IPS-18c (cell line): Measurements from ENCODE around the gene CCDC106.

Experiments
- H3K4me3 ChIP-seq: 2 replicates; pipeline ENCODE4 v1.7.0; 2013; ENCODE audit warnings: low read depth, mild to moderate bottlenecking, low read length, moderate library complexity; ENCODE audit not compliant: insufficient read depth
- H3K9me3 ChIP-seq: one replicate; pipeline ENCODE4 v1.6.1; 2013; ENCODE audit warnings: mild to moderate bottlenecking, low read length, moderate library complexity; ENCODE audit not compliant: control insufficient read depth, insufficient read depth

Gene CCDC106

GRCh38 chr19:55654868-55655647 lies 7.0 kb downstream of the CCDC106 start, which contains the start of gene U2AF2:
U2AF2 (plus strand) TSS chr19:55655035; CDS start chr19:55655105, 70 bp downstream.
- Histone ChIP-seq H3K4me3 (peak within 1 kb of the TSS; percentile 97), H3K9me3 (peaks cover 2% of the 10 kb centered on the region)

GRCh38 chr19:55655648-55656040 lies 7.6 kb downstream of the CCDC106 start:
- peaks cover 2% of the 10 kb centered on the region for H3K9me3 ChIP-seq
- H3K4me3 ChIP-seq, result peak overlapping the region; percentile 97

DNA sequence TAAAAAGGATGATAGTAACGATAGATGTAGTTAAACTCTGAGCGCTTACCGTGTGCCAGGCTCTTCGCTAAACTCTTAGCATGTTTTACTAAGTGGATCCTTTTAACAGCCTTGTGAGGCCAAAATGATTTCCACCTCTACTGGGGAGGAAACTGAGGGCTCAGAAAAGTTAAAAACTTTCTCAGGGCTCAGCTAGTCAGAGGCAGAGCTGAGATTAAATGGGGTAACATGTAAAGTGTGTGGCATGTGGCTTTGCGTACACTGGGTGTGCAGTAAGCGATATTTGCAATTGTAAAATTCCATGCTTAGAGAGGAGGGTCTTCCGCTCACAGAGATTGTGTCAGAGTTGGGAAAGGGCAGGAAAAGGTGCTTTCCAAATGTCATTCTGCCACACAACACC lies 8.5 kb downstream of the CCDC106 start:
- Histone ChIP-seq H3K9me3 (peaks cover 2% of the 10 kb centered on the region), H3K4me3 (peak overlapping the region; percentile 97)

DNA sequence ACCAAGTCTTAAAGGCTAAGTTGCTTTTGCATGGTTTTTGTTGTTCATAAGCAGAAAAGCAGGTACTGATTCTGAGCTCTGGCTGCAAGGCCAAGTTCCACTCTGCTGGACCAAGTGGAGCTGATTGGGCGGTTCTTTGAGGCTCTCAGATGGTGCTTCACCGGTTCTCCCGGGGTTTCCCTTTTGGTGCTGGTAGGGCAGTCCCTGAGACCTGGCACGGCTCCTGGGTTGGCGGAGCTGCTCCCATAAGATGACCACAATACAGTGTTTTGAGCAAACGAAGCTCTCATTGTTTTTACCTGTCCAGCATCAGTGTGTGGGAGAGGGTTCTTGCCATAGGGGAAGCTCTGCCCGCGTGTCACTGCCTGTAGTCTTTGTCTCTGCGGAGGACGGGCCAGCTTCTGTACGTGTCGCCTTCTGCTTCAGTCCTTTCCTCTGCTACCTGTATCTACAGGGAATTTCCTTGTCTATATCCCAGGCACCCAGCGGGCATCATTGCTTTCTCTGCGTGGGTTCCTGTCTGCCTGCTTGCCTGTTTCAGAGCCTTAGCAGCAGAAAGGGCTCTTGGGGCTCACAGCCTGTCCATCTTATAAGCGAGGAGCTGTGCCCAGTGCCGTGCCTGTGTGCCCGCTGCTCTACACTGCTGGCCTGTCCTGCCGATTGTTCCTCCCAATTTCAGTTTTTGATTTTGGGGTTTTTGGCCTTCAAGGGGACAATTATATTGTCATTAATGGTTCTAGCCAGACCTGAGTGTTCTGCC lies 9.2 kb downstream of the CCDC106 start:
- Histone ChIP-seq H3K9me3 (peaks cover 2% of the 10 kb centered on the region), H3K4me3 (peak overlapping the region; percentile 5; the same call in 1 of the 2 replicates)

- Histone ChIP-seq H3K9me3 (peaks cover 2% of the 10 kb centered on the region), H3K4me3 (no peak overlapping the region)
Observed at GRCh38 chr19:55658846-55659459, 10.9 kb downstream of the CCDC106 start.

- no peak overlapping the region for H3K4me3 ChIP-seq
- peaks cover 2% of the 10 kb centered on the region for H3K9me3 ChIP-seq
Observed at GRCh38 chr19:55659822-55660221, 11.8 kb downstream of the CCDC106 start.

DNA sequence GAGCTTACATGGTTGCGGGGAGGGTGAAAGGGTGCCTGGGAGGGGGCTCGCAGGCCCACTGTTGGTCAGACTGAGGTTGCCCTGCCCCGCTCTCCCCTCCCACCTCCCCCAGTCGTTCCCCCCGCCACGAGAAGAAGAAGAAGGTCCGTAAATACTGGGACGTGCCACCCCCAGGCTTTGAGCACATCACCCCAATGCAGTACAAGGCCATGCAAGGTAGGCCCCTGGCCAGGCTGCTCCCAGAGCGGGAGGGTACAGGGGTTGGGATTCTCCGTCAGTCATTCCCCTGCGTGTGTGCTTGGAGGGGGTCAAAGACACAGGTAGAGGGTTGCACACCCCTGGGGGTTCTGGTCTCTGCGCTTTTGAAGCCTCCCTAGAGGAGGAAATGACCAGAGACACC lies 12.4 kb downstream of the CCDC106 start:
- Histone ChIP-seq H3K9me3 (peaks cover 2% of the 10 kb centered on the region), H3K4me3 (no peak overlapping the region)

DNA sequence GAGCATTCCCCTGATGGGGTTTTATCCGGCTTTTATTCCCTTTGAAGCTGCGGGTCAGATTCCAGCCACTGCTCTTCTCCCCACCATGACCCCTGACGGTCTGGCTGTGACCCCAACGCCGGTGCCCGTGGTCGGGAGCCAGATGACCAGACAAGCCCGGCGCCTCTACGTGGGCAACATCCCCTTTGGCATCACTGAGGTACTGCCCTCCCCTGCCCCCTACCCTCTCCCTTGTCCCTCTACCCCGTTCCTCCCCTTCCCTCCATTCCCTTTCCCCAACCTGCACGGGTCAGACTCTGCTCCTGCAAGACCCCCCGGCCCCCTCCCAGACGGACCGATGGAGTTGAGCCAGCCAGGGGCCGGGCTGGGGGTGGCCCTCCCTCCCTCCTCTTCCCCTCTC lies 13.0 kb downstream of the CCDC106 start:
- H3K4me3 ChIP-seq, result no peak overlapping the region
- H3K9me3 ChIP-seq, result peaks cover 2% of the 10 kb centered on the region

DNA sequence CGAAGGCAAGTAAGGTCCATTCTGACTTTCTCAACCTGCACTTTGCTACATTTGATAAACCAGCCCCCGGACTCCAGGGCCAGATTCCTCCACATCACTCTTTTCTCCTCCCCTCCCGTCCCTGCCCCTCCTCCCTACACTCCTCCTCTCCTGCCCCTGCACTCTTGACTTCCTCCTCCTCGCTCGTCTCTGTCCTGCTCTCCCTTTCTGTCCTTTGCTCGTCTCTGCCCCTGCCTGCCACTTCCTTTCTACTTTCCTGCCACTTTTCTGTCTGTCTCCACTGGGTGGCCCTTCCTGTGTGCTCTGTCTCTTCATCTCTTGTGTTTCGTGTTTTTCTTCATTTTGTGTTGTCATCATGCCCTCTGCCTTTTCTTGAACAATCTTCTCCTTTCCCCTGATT lies 13.8 kb downstream of the CCDC106 start:
- H3K4me3 ChIP-seq, result no peak overlapping the region
- H3K9me3 ChIP-seq, result peaks cover 2% of the 10 kb centered on the region

GRCh38 chr19:55663846-55664536 lies 16.0 kb downstream of the CCDC106 start:
- Histone ChIP-seq H3K4me3 (no peak overlapping the region), H3K9me3 (peaks cover 2% of the 10 kb centered on the region)

DNA sequence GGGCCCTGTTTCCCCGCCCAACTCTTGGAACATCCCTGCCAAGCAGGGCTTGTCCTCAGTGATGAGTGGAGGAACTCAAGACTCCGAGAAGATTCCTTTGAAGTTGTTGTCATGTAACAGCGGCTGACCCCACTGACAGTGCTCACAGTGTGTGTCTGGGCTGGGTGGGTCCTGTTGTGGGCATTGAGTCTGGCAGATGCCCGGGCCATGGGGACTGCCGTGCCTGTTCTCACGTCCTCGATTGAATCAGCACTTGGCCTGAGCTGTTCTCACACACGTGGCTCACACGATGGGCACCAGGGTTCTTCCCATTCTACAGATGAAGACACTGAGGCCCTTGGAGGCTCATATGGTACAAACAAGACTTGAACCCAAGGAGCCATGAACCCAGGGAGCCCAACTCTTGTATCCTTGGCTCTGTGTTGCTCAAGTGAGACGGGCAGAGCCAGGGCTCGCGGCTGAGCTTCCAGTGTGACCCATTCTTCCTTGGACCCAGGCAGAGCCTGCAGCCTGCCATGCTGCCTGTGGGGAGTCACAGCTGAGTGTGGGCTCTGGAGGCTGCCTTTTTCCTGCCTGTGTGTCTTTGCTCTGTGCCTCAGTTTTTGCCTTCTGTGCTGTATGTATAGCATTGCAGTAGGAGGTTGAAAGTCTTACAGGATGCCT lies 18.5 kb downstream of the CCDC106 start:
- Histone ChIP-seq H3K9me3 (no peaks in the 10 kb centered on the region), H3K4me3 (no peak overlapping the region)

DNA sequence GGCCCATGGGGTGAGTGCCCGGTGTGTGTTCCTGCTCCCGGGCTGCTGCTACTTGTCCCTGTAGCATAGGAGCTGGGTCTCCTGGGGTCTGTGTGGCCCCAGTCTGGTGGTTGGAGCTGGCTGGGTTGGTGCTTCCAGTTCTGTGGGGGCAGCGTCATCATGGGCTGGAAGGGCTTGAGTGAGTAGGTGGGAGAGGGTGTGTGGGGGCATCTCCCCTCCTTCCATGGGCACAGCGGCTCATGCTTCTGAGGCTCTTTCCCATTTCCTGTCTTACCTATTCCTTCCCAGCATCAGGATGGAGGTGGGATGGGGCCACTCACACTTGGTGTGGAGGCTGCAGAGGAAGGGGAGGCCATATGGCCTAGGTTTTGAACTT lies 19.0 kb downstream of the CCDC106 start:
- H3K4me3 ChIP-seq, result no peak overlapping the region
- no peaks in the 10 kb centered on the region for H3K9me3 ChIP-seq

DNA sequence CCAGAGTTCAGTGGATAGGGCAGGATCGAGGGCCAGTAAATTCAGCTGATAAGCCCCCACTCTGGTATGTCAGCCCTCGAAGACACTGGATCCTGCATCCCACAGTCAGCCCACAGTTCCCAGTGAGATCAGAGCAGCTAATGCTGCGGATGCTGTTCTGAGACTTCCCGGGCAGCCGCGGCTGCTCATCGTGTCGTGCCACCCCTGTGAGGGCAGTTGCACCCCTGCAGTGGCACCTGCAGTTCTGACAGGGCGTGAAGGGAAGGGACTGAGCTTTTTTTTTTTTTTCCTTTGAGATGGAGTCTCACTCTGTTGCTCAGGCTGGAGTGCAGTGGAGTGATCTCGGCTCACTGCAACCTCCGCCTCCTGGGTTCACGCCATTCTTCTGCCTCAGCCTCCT lies 19.5 kb downstream of the CCDC106 start:
- Histone ChIP-seq H3K9me3 (no peaks in the 10 kb centered on the region), H3K4me3 (no peak overlapping the region)

- no peaks in the 10 kb centered on the region for H3K9me3 ChIP-seq
Observed at GRCh38 chr19:55667958-55668357, 19.9 kb downstream of the CCDC106 start.

GRCh38 chr19:55668603-55669348 lies 20.8 kb downstream of the CCDC106 start:
- no peaks in the 10 kb centered on the region for H3K9me3 ChIP-seq

More at GRCh38 chr19:55667958-55668357, 19.9 kb downstream of the CCDC106 start:
- H3K4me3 ChIP-seq, result no peak overlapping the region

More at GRCh38 chr19:55668603-55669348, 20.8 kb downstream of the CCDC106 start:
- no peak overlapping the region for H3K4me3 ChIP-seq
